ENCODE measurements around the gene ELMO2. TPM values are rescaled to one million over a fixed set of nuclear protein-coding genes. Genes with fewer than 3 reads are reported as not detected.

The ELMO2 gene
- total RNA-seq, 1 experiment from 2014 or later: 24.5 TPM

- DNase-seq (ENCODE audit: low read depth): no peak
Observed at GRCh38 chr20:46367234-46367633, 39.2 kb downstream of the ELMO2 start.

GRCh38 chr20:46366826-46367225 lies 39.6 kb downstream of the ELMO2 start:
- no peak for DNase-seq (ENCODE audit: low read depth)

- DNase-seq (ENCODE audit: low read depth): no peak
Observed at GRCh38 chr20:46365487-46366220, 40.8 kb downstream of the ELMO2 start.

GRCh38 chr20:46364670-46365486 lies 41.5 kb downstream of the ELMO2 start:
- no peak for DNase-seq (ENCODE audit: low read depth)

GRCh38 chr20:46363874-46364669 lies 42.3 kb downstream of the ELMO2 start:
- DNase-seq (ENCODE audit: low read depth): peak; percentile 90

- DNase-seq (ENCODE audit: low read depth): no peak
Observed at GRCh38 chr20:46362921-46363867, 43.2 kb downstream of the ELMO2 start.

GRCh38 chr20:46361811-46362210 lies 44.6 kb downstream of the ELMO2 start:
- no peak for DNase-seq (ENCODE audit: low read depth)

- DNase-seq (ENCODE audit: low read depth): no peak
Observed at GRCh38 chr20:46361381-46361780, 45.0 kb downstream of the ELMO2 start.

- no peak for DNase-seq (ENCODE audit: low read depth)
Observed at GRCh38 chr20:46359233-46359751, 47.1 kb downstream of the ELMO2 start.

GRCh38 chr20:46358346-46359058 lies 47.9 kb downstream of the ELMO2 start:
- DNase-seq (ENCODE audit: low read depth): no peak

- no peak for DNase-seq (ENCODE audit: low read depth)
Observed at GRCh38 chr20:46357030-46357514, 49.3 kb downstream of the ELMO2 start.

- DNase-seq (ENCODE audit: low read depth): no peak
Observed at GRCh38 chr20:46356195-46357029, 50.0 kb downstream of the ELMO2 start.

- DNase-seq (ENCODE audit: low read depth): no peak
Observed at GRCh38 chr20:46355778-46356177, 50.6 kb downstream of the ELMO2 start.

GRCh38 chr20:46354920-46355654 lies 51.3 kb downstream of the ELMO2 start:
- no peak for DNase-seq (ENCODE audit: low read depth)

- no peak for DNase-seq (ENCODE audit: low read depth)
Observed at GRCh38 chr20:46354207-46354555, 52.2 kb downstream of the ELMO2 start.

- DNase-seq (ENCODE audit: low read depth): no peak
Observed at GRCh38 chr20:46353500-46354206, 52.8 kb downstream of the ELMO2 start.

- DNase-seq (ENCODE audit: low read depth): no peak
Observed at GRCh38 chr20:46352370-46352938, 54.0 kb downstream of the ELMO2 start.

All from Daoy (cell line).